Measurements from ENCODE around the gene USP5.

DNA sequence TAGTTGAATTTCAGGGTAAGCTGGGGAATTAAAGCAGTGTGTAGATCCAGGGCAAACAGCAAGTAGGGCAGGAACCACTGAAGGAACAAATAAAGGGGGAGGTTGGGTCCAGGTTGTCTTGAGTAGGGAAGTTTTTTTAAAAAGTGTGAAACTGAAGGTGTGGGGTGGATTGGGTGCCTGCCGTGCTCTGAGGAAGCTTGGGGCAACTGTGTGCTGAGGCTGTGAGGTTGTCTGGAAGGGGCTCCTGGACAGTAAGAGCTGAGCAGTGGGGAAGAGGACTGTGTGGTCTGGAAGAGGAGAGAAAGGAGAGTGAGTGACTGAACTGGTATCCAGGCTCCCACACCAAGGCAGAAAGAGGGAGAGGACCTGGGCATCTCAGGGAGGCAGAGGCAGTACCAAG, 41.2 kb upstream of the USP5 start:
- TF ChIP-seq, protein P1, sequence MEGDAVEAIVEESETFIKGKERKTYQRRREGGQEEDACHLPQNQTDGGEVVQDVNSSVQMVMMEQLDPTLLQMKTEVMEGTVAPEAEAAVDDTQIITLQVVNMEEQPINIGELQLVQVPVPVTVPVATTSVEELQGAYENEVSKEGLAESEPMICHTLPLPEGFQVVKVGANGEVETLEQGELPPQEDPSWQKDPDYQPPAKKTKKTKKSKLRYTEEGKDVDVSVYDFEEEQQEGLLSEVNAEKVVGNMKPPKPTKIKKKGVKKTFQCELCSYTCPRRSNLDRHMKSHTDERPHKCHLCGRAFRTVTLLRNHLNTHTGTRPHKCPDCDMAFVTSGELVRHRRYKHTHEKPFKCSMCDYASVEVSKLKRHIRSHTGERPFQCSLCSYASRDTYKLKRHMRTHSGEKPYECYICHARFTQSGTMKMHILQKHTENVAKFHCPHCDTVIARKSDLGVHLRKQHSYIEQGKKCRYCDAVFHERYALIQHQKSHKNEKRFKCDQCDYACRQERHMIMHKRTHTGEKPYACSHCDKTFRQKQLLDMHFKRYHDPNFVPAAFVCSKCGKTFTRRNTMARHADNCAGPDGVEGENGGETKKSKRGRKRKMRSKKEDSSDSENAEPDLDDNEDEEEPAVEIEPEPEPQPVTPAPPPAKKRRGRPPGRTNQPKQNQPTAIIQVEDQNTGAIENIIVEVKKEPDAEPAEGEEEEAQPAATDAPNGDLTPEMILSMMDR (optimal IDR thresholded peaks at IDR 0.05 in 1 of 3, IDR thresholded peaks at IDR 0.05 in 1 of 3, conservative IDR thresholded peaks at IDR 0.05 in 1 of 3; ENCODE audit: extremely low read depth in 1 of 3, insufficient read depth in 2 of 3, low read length in 3 of 3), result no peak
- TF ChIP-seq EZH2 (IDR thresholded peaks at IDR 0.05; ENCODE audit: low read length), result no peak
